GM12874 (cell line): ENCODE data around the gene ZBTB7A.

Experiments used
- TF ChIP-seq, protein P1 (sequence below): IDR thresholded peaks from 2 replicates; pipeline ENCODE4 v1.5.1; 2011; ENCODE audit warnings: low read depth, mild to moderate bottlenecking, control low read depth, low read length, moderate library complexity; ENCODE audit not compliant: insufficient read depth

ZBTB7A gene

DNA sequence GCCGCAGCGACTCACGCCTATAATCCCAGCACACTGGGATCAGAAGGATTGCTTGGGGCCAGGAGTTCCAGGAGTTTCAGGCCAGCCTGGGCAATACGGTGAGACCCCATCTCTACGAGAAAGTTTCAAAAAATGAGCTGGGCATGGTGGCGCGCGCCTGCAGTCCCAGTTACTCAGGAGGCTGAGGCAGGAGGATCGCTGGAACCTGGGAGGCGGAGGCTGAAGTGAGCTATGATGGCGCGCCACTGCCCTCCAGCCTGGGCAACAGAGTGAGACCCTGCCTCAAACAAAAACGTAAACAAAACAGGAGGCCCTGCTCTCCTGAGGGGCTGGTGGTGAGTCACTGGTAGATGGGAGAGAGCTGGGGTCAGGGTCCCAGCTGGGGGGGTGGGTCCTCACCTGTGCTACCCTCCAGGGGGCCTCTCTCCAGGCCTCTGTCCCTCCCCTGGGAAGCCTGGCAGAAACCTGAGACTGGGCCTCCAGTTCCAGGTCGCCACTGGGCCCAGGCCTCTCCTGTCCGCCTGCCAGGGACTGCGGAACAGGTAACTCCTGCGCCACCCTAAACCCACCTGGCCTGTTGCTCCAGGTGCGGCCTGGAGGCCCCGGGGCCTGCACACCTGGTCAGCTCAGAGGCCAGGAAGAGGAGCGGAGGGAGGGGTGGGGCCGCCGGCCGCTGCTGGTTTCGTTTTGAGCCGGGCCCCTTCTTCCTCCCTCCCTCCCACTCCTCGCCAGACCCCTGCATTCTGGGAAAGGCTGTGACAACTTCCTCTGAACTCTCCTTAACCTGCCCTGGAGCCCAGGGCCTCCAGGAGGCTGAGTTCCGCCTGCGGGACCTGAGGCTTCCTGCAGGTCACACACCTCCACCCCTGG is 17.2 kb upstream of the ZBTB7A start:
- TF ChIP-seq, protein P1, sequence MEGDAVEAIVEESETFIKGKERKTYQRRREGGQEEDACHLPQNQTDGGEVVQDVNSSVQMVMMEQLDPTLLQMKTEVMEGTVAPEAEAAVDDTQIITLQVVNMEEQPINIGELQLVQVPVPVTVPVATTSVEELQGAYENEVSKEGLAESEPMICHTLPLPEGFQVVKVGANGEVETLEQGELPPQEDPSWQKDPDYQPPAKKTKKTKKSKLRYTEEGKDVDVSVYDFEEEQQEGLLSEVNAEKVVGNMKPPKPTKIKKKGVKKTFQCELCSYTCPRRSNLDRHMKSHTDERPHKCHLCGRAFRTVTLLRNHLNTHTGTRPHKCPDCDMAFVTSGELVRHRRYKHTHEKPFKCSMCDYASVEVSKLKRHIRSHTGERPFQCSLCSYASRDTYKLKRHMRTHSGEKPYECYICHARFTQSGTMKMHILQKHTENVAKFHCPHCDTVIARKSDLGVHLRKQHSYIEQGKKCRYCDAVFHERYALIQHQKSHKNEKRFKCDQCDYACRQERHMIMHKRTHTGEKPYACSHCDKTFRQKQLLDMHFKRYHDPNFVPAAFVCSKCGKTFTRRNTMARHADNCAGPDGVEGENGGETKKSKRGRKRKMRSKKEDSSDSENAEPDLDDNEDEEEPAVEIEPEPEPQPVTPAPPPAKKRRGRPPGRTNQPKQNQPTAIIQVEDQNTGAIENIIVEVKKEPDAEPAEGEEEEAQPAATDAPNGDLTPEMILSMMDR = no peak

DNA sequence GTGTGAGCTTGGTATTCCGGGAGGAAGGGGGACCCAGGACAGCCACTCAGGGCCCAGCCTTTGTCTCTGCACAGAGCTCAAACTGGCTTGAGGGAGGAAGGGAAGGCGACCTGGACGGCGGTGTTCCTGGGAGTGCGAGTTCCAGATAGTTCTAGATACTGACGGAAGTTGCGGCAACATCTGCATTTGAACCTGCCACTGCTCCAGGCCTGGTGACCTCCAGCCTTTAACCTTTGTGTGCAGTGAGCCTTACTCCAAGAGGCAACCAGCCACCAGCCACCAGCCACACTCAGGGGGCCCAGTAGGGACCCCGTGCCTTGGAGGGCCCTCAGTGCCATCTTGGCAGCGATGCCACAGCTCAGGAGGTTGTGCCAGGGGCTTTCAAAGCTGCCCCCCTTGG is 15.5 kb upstream of the ZBTB7A start:
- TF ChIP-seq, protein P1 = no peak

DNA sequence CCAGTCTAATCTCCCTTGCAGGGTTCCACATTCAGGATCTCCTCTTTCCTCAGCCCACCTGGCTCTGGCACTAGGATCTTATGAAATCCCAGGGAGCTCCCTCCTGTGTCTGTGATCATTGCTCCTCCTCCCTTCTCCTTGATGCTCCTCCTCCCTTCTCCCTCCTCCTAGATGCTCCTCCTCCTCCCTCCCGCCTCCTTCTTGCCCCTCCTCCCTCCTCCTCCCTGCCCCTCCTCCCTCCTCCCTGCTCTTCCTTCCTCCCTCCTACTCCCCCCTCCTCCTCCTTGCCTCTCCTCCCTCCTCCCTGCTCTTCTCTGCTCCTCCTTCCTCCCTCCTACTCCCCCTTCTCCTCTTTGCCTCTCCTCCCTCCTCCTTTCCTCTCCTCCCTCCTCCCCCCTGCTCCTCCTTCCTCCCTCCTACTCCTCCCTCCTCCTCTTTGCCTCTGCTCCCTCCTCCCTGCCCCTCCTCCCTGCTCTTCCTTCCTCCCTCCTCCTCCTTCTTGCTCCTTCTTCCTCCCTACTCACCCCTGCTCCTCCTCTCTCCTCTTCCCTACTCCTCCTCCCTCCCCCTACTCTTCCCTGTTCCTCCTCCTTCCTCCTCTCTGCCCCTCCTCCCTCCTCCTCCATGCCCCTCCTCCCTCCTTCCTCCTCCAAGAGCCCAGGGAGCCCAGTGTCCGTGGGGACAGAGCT is 14.9 kb upstream of the ZBTB7A start:
- TF ChIP-seq, protein P1 = no peak

DNA sequence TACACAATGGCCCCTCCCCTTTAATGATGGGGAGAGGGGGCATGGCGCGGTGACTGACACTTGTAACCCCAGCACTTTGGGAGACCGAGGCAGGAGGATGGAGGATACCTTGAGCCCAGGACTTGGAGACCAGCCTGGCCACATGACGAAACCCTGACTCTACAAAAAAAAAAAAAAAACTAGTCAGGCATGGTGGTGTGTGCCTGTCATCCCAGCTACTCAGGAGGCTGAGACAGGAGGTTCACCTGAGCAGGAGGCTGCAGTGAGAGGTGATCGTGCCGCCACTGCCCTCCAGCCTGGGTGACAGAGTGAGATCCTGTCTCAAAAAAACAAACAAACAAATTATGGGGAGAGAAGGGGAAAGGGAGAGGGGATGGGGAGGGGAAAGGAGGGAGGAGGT is 13.8 kb upstream of the ZBTB7A start:
- TF ChIP-seq, protein P1 = no peak

DNA sequence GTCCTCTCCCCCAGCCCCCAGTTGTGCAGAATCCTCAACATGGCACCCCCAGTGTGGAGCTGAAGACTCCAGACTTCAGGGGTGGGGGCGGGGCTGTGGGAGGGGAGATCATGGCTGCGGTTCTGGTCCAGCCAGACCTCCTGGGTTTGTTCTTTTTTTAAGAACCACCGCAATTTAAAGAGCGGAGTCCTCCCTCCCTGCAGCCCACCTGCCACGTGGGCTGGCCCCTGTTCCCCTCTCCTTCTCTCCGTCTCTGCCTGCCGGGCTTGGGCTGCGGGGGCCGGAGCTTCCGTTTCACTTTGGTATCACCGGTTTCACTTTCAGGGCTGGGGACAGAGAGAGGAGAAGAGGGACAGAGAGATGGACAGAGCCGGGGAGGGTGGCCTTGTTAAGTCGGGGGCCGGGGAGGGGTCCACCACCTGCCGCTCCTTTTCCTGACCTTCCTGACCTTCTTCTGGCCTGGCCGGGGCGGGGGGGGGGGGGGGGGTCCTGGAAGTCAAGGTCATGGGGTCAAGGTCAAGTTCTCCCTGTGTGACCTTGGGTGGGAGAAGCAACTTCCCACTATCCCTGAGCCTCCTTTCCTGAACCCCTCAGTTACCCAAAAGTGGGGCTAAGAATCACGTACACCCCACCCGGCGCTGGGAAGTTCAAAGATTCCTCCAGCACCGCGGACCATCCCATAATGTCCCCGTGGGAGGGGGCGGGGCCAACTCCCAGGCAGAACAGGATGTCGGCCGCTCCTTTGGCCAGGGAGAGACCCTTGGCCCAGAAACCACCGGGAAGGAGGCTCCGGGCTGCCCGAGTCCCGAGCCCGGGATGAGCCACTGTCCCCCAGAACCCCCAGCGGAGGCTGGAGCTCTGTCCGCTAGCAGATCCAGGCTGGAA is 11.3 kb upstream of the ZBTB7A start:
- TF ChIP-seq, protein P1 = no peak

DNA sequence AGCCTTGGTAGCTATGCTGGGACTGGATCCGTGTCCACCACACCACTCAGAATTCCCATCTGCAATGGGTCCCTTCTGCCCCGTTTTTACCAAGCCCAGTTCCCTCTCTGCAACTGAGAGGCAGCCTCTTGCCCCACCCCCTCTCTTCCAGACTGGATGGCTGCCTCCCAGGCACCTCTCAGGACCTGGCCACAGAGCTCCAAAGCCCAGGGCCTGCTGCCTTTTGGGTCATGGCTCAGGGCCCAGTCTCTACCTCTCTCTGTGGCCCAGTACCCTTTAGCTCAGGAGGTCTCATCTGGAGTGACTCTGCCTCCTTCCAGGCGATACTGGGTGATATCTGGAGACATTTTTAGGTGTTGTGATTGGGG is 10.3 kb upstream of the ZBTB7A start:
- TF ChIP-seq, protein P1 = no peak

DNA sequence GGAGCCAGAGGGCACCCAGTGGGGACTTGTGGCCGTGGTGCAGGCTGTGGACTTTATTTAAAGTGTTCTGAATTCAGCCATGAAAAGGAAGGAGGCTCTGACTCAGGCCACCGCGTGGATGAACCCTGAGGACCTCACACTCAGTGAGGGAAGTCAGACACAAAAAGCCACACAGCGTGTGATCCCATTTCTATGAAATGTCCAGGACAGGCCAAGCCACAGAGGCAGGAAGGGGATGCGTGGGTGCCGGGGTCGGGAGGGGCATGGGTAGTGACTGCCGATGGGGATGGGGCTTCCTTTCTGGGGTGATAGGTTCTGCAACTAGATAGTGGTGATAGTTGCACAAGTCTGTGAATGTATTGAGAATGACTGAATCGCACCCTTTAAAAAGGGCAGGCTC is 8.7 kb upstream of the ZBTB7A start:
- TF ChIP-seq, protein P1 = no peak
